ENCODE data around the gene MT1B. TPM values are rescaled to one million over a fixed set of nuclear protein-coding genes. Genes with fewer than 3 reads are reported as not detected.
A peak's percentile ranks its signal among the peaks of the same experiment; 100 is the strongest.

The MT1B gene
- total and polyA plus RNA-seq, 2 of the 13 experiments (the other 11 are each of a cell fraction or from before 2014, with no cell fraction given), result 0.89 TPM; not detected in 1

DNA sequence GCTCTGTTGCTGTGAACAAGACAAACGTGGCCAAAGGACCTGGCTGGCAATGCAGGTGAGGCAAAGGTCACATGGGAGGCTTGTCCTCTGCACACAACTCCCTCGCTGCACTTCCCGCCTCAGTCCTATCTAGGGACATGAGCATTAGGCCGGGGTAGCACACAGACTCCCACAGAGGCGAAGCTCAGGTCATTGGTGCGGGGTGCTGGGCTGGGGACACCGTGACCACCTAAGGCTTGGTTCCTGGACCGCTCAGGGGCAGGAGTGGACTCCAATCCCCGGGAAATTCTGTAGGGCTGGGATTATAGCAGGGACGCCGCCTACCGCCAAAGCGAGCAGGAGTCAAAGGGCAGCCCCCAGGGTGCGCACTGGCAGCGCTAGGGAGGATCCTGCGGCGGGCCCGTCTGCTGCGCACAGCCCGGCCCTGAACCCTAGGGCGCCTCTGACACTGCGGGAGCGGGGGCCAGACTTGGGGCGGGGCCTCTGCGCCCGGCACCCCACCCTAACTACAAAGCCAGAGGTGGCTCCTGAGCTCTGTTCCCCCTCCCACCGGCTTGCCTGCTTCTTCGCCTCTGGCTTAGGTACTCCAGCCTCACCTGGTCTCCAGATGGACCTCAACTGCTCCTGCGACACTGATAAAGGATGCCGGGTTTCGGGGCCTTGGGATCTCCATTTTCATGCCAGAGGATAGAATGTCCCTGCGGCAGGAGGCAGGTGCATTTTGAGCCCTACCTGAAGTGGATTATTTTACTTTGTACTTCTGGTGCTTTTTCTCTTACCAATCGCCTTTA, 3.9 kb upstream of the MT1B start (continued):
- TF ChIP-seq, protein P1, sequence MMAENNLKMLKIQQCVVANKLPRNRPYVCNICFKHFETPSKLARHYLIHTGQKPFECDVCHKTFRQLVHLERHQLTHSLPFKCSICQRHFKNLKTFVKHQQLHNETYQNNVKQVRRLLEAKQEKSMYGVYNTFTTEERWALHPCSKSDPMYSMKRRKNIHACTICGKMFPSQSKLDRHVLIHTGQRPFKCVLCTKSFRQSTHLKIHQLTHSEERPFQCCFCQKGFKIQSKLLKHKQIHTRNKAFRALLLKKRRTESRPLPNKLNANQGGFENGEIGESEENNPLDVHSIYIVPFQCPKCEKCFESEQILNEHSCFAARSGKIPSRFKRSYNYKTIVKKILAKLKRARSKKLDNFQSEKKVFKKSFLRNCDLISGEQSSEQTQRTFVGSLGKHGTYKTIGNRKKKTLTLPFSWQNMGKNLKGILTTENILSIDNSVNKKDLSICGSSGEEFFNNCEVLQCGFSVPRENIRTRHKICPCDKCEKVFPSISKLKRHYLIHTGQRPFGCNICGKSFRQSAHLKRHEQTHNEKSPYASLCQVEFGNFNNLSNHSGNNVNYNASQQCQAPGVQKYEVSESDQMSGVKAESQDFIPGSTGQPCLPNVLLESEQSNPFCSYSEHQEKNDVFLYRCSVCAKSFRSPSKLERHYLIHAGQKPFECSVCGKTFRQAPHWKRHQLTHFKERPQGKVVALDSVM (CRISPR knock-in tag; IDR thresholded peaks at IDR 0.05), result 0 out of 2 replicates have a peak, but pooled peaks have one; percentile 26
- TF ChIP-seq, protein P2, sequence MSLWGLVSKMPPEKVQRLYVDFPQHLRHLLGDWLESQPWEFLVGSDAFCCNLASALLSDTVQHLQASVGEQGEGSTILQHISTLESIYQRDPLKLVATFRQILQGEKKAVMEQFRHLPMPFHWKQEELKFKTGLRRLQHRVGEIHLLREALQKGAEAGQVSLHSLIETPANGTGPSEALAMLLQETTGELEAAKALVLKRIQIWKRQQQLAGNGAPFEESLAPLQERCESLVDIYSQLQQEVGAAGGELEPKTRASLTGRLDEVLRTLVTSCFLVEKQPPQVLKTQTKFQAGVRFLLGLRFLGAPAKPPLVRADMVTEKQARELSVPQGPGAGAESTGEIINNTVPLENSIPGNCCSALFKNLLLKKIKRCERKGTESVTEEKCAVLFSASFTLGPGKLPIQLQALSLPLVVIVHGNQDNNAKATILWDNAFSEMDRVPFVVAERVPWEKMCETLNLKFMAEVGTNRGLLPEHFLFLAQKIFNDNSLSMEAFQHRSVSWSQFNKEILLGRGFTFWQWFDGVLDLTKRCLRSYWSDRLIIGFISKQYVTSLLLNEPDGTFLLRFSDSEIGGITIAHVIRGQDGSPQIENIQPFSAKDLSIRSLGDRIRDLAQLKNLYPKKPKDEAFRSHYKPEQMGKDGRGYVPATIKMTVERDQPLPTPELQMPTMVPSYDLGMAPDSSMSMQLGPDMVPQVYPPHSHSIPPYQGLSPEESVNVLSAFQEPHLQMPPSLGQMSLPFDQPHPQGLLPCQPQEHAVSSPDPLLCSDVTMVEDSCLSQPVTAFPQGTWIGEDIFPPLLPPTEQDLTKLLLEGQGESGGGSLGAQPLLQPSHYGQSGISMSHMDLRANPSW (CRISPR knock-in tag; IDR thresholded peaks at IDR 0.05; ENCODE audit: borderline replicate concordance), result no peak
- TF ChIP-seq ZBTB20 (CRISPR knock-in tag; IDR thresholded peaks at IDR 0.05; ENCODE audit: borderline replicate concordance, low read depth), result peak; percentile 65; the same call in 1 of the 2 replicates
- TF ChIP-seq NONO (IDR thresholded peaks at IDR 0.05), result no peak
- no peak for TF ChIP-seq NONO (CRISPR knock-in tag; conservative IDR thresholded peaks at IDR 0.05)
- TF ChIP-seq ZMYM2 (CRISPR knock-in tag; IDR thresholded peaks at IDR 0.05), result no peak
- TF ChIP-seq ZNF382 (CRISPR knock-in tag; IDR thresholded peaks at IDR 0.05; ENCODE audit: borderline replicate concordance), result no peak
- TF ChIP-seq GATAD2A (CRISPR knock-in tag; IDR thresholded peaks at IDR 0.05), result no peak
- peak; percentile 48; the same call in 1 of the 2 replicates for TF ChIP-seq KDM2A (CRISPR knock-in tag; IDR thresholded peaks at IDR 0.05; ENCODE audit: borderline replicate concordance, low read depth)
- no peak for TF ChIP-seq RORA (CRISPR knock-in tag; IDR thresholded peaks at IDR 0.05)
- TF ChIP-seq, protein P3, sequence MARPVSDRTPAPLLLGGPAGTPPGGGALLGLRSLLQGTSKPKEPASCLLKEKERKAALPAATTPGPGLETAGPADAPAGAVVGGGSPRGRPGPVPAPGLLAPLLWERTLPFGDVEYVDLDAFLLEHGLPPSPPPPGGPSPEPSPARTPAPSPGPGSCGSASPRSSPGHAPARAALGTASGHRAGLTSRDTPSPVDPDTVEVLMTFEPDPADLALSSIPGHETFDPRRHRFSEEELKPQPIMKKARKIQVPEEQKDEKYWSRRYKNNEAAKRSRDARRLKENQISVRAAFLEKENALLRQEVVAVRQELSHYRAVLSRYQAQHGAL (CRISPR knock-in tag; IDR thresholded peaks at IDR 0.05; ENCODE audit: not compliant biosample characterization), result no peak
- TF ChIP-seq, protein P4, sequence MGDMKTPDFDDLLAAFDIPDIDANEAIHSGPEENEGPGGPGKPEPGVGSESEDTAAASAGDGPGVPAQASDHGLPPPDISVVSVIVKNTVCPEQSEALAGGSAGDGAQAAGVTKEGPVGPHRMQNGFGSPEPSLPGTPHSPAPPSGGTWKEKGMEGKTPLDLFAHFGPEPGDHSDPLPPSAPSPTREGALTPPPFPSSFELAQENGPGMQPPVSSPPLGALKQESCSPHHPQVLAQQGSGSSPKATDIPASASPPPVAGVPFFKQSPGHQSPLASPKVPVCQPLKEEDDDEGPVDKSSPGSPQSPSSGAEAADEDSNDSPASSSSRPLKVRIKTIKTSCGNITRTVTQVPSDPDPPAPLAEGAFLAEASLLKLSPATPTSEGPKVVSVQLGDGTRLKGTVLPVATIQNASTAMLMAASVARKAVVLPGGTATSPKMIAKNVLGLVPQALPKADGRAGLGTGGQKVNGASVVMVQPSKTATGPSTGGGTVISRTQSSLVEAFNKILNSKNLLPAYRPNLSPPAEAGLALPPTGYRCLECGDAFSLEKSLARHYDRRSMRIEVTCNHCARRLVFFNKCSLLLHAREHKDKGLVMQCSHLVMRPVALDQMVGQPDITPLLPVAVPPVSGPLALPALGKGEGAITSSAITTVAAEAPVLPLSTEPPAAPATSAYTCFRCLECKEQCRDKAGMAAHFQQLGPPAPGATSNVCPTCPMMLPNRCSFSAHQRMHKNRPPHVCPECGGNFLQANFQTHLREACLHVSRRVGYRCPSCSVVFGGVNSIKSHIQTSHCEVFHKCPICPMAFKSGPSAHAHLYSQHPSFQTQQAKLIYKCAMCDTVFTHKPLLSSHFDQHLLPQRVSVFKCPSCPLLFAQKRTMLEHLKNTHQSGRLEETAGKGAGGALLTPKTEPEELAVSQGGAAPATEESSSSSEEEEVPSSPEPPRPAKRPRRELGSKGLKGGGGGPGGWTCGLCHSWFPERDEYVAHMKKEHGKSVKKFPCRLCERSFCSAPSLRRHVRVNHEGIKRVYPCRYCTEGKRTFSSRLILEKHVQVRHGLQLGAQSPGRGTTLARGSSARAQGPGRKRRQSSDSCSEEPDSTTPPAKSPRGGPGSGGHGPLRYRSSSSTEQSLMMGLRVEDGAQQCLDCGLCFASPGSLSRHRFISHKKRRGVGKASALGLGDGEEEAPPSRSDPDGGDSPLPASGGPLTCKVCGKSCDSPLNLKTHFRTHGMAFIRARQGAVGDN (CRISPR knock-in tag; IDR thresholded peaks at IDR 0.05), result peak; percentile 86
- 0 out of 2 replicates have a peak, but pooled peaks have one; percentile 69 for TF ChIP-seq ZNF510 (CRISPR knock-in tag; IDR thresholded peaks at IDR 0.05; ENCODE audit: low read depth)
- peak; percentile 38; the same call in 1 of the 2 replicates for TF ChIP-seq NR2F6 (IDR thresholded peaks at IDR 0.05)
- peak; percentile 60; the same call in 1 of the 2 replicates for TF ChIP-seq NR2F6 (CRISPR knock-in tag; IDR thresholded peaks at IDR 0.05)
- TF ChIP-seq MTA3 (CRISPR knock-in tag; IDR thresholded peaks at IDR 0.05), result no peak
- no peak for TF ChIP-seq KLF15 (CRISPR knock-in tag; IDR thresholded peaks at IDR 0.05; ENCODE audit: borderline replicate concordance)
- TF ChIP-seq MIER2 (CRISPR knock-in tag; IDR thresholded peaks at IDR 0.05), result no peak
- no peak for TF ChIP-seq ZNF468 (CRISPR knock-in tag; IDR thresholded peaks at IDR 0.05)
- TF ChIP-seq ZSCAN21 (CRISPR knock-in tag; IDR thresholded peaks at IDR 0.05; ENCODE audit: borderline replicate concordance), result peak; percentile 26; the same call in 1 of the 2 replicates
